Adrenal gland (tissue), 5 donors: ENCODE results near the gene MYLK4.

Source experiments
- POLR2A ChIP-seq, 2 donors: fragments of 450-650 bp; IDR thresholded peaks; one replicate each; pipeline ENCODE4 v1.6.1; 2017; ENCODE audit warnings: antibody characterized with exemption in 2 of 2, mild to moderate bottlenecking in 2 of 2, moderate library complexity in 1 of 2
- TF ChIP-seq, protein P1 (sequence below), 6 experiments: fragments of 450-650 bp in 4 of 6; fragments of 200-600 bp in 2 of 6; sonication (generic) in 1 of 6; IDR thresholded peaks; 1 replicate in 5 of 6; 2 replicates in 1 of 6; pipeline versions ENCODE4 v1.5.1 to v1.8.0; 2016 to 2021; ENCODE audit warnings: antibody characterized with exemption in 6 of 6, mild to moderate bottlenecking in 2 of 6, moderate library complexity in 1 of 6
- donor health status: DM: no; HTN: no; CAD: no.

GRCh38 chr6:2625581-2625980, 125.1 kb downstream of the MYLK4 start:
- no peak for TF ChIP-seq POLR2A (IDR thresholded peaks at IDR 0.05)
- TF ChIP-seq, protein P1, sequence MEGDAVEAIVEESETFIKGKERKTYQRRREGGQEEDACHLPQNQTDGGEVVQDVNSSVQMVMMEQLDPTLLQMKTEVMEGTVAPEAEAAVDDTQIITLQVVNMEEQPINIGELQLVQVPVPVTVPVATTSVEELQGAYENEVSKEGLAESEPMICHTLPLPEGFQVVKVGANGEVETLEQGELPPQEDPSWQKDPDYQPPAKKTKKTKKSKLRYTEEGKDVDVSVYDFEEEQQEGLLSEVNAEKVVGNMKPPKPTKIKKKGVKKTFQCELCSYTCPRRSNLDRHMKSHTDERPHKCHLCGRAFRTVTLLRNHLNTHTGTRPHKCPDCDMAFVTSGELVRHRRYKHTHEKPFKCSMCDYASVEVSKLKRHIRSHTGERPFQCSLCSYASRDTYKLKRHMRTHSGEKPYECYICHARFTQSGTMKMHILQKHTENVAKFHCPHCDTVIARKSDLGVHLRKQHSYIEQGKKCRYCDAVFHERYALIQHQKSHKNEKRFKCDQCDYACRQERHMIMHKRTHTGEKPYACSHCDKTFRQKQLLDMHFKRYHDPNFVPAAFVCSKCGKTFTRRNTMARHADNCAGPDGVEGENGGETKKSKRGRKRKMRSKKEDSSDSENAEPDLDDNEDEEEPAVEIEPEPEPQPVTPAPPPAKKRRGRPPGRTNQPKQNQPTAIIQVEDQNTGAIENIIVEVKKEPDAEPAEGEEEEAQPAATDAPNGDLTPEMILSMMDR (IDR thresholded peaks at IDR 0.05): no peak
